ENCODE measurements around the gene IQGAP1. TPM values are rescaled to one million over a fixed set of nuclear protein-coding genes. Genes with fewer than 3 reads are reported as not detected.
A peak's percentile ranks its signal among the peaks of the same experiment; 100 is the strongest.
"Not testable (repeated sequence)": the region's sequence is repeated elsewhere in the genome, so short reads cannot be mapped to it uniquely, and the experiment has no call there.

IQGAP1 gene
- 198 TPM for polyA plus RNA-seq (ENCODE audit: insufficient read length)
- long read RNA-seq, donor 1, full-length matches to known transcripts, result 19 of 105 reads
- long read RNA-seq, donor 1, partial matches to known transcripts, result 86 of 105 reads
- long read RNA-seq, donor 1, other reads (novel, unspliced or antisense), result 0 of 105 reads
- long read RNA-seq, donor 2, full-length matches to known transcripts, result 12 of 54 reads
- long read RNA-seq, donor 2, partial matches to known transcripts, result 42 of 54 reads
- long read RNA-seq, donor 2, other reads (novel, unspliced or antisense), result 0 of 54 reads
- long read RNA-seq, donor 3, transcript IQGAP1-204 (3 exons, 2,313 nt), result major isoform, 11 of 31 reads
- long read RNA-seq, donor 3, partial matches to known transcripts, result 16 of 31 reads
- long read RNA-seq, donor 3, other reads (novel, unspliced or antisense), result 0 of 31 reads
- long read RNA-seq, donor 4, partial matches to known transcripts, result 0 of 1 reads
- long read RNA-seq, donor 4, other reads (novel, unspliced or antisense), result 0 of 1 reads
- long read RNA-seq, donor 5, full-length matches to known transcripts, result 10 of 78 reads
- long read RNA-seq, donor 5, partial matches to known transcripts, result 68 of 78 reads
- long read RNA-seq, donor 5, other reads (novel, unspliced or antisense), result 0 of 78 reads
- long read RNA-seq, donor 6, full-length matches to known transcripts, result 14 of 60 reads
- long read RNA-seq, donor 6, partial matches to known transcripts, result 46 of 60 reads
- long read RNA-seq, donor 6, other reads (novel, unspliced or antisense), result 0 of 60 reads
- long read RNA-seq, donor 7, full-length matches to known transcripts, result 9 of 45 reads
- long read RNA-seq, donor 7, partial matches to known transcripts, result 36 of 45 reads
- long read RNA-seq, donor 7, other reads (novel, unspliced or antisense), result 0 of 45 reads
- long read RNA-seq, donor 8, full-length matches to known transcripts, result 7 of 12 reads
- long read RNA-seq, donor 8, partial matches to known transcripts, result 5 of 12 reads
- long read RNA-seq, donor 8, other reads (novel, unspliced or antisense), result 0 of 12 reads

GRCh38 chr15:90387534-90388461, at the start of gene IQGAP1:
TSS of gene IQGAP1 (plus strand) at chr15:90388242. CDS start at chr15:90388342, 100 bp downstream.
- DNase-seq, result peak; percentile 91

- DNase-seq, result no peak
Measured at GRCh38 chr15:90338532-90338931, 49.5 kb upstream of the IQGAP1 start.

GRCh38 chr15:90340345-90340744, 47.7 kb upstream of the IQGAP1 start:
- DNase-seq, result no peak

- DNase-seq, result no peak
Measured at GRCh38 chr15:90343302-90343790, 44.7 kb upstream of the IQGAP1 start.

GRCh38 chr15:90344662-90345061, 43.4 kb upstream of the IQGAP1 start:
- DNase-seq, result no peak

- no peak for DNase-seq
Measured at GRCh38 chr15:90345857-90346256, 42.2 kb upstream of the IQGAP1 start.

- DNase-seq, result not testable (repeated sequence)
Measured at GRCh38 chr15:90347431-90348065, 40.5 kb upstream of the IQGAP1 start.

- no peak for DNase-seq
Measured at GRCh38 chr15:90348456-90348855, 39.6 kb upstream of the IQGAP1 start.

GRCh38 chr15:90349072-90349471, 39.0 kb upstream of the IQGAP1 start:
- no peak for DNase-seq

GRCh38 chr15:90349821-90350220, 38.2 kb upstream of the IQGAP1 start:
- no peak for DNase-seq

- no peak for DNase-seq
Measured at GRCh38 chr15:90351479-90352106, 36.4 kb upstream of the IQGAP1 start.

GRCh38 chr15:90352107-90352893, 35.7 kb upstream of the IQGAP1 start, which contains the start of gene ZNF774:
TSS of gene ZNF774 (plus strand) at chr15:90352284. CDS start at chr15:90354661, 2,377 bp downstream.
- peak; percentile 98 for DNase-seq

GRCh38 chr15:90354986-90355385, 33.1 kb upstream of the IQGAP1 start:
- no peak for DNase-seq

GRCh38 chr15:90358124-90359033, 29.7 kb upstream of the IQGAP1 start:
- DNase-seq, result no peak

- no peak for DNase-seq
Measured at GRCh38 chr15:90360746-90361145, 27.3 kb upstream of the IQGAP1 start.

- DNase-seq, result no peak
Measured at GRCh38 chr15:90362936-90363212, 25.2 kb upstream of the IQGAP1 start.

- no peak for DNase-seq
Measured at GRCh38 chr15:90364251-90364650, 23.8 kb upstream of the IQGAP1 start.

- no peak for DNase-seq
Measured at GRCh38 chr15:90365414-90366055, 22.5 kb upstream of the IQGAP1 start.
